Activated CD8-positive, alpha-beta memory T cell treated with anti-CD3 and anti-CD28 coated beads for 1 hour (primary cell): Measurements from ENCODE around the gene PER2.

Experiments
- DNase-seq, 2 donors: peaks; one replicate each; pipeline ENCODE4 v3.0.0-alpha.2; 2020; ENCODE audit warnings: low read depth in 1 of 2; ENCODE audit errors: extremely low read depth in 1 of 2

Gene PER2

DNA sequence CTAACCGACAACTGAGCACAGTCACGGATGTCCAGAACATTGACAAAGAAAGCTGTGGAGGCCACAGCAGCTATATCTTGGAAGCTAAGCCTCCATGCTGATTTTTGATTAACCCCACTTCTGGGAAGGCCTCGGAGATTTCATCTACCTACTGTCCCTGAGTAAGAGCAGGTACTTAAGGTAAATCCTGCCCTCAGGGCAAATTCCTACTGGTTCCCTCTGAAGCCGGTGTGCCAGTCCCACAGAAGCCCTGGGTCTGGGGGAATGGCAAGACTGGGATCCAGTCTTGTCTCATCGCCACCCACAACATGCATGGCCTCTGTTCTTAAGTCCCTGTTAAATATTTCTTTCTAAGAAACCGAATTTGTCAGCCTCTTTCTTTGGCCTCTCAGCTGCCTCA lies 18.7 kb downstream of the PER2 start:
- DNase-seq: no peak

- no peak for DNase-seq
These were observed 20.3 kb downstream of the PER2 start for GRCh38 chr2:238267884-238268680.

DNA sequence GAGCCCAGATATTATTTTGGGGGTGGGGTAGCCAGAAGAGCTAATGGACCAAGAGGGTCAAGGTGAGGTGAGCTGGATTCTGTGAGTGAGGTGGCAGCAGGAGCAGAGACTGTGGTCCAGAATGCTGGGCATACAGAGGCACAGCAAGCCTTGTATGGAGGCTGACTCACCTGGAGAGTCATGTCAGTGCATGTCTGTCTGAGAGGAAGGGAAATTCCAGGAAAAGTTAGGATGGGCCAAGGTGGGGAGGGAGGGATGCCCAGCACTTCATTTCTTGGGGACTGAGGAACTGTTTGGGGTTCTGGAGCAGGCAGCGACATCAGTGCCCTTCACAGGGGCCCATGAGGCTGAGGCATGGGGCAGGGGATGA lies 21.1 kb downstream of the PER2 start:
- no peak for DNase-seq

- DNase-seq: no peak
These were observed 22.8 kb downstream of the PER2 start for GRCh38 chr2:238265605-238266004.

DNA sequence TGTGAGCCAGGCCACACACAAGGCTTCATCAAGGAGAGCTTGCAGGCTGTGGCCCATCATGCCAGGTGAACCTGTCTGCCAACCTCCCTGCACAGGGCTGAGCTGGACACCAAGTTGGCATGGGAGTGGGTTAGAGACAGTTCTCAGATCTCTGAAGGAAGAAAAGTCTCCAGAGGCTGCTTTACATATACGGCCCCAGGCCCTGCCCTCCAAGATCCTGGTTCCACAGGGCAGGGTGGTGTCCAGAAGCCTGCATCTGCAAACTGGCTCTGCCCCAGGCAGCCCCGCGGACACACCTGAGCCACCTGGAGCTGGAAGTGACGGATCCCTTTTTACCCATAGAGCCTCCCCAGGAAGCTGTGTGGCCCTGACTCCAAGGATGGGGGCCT lies 24.3 kb downstream of the PER2 start:
- no peak for DNase-seq

DNA sequence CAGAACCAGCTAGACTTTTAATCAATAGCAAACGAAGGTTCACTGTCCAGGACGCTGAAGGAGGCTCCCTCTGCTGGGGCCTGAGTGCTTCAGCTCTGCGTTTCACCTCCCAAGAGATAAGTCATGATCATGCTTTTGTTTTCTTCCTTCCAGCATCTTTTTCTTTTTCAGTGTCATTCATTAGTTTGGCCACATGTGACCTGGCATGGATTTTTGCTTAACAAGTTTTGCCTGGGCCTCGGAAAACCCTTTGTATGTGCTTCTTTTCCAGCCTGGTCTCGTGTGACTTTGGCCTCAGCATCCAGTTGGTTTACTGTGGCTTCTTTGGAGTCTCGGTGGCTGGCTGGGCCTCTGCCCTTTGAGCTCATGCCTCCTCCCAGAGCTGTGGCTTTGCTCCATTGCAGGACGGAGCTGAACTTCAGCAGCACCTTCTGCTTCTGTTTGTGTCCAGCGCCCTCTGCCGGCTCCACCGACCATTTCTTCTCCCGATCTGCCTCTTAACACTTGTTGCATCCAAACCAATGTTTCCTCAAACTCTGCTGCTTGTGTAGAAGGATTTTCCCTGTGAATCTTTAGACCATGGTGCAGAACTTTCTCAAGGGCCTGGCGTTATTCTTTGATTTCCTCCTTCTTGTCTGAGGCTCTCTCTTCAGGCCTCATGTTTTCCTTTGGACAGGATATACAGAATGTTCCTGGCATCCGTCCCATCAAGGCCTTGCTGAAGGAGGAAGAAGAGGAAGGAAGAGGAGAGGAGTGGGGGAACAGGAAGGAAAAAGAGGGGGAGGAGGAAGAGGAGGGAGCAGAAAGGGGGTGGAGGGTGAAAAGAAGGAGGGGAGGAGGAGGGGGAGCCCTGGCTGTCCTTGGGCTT lies 25.0 kb downstream of the PER2 start:
- DNase-seq: peak in 1 of 2 donors; percentile 52

- no peak for DNase-seq
These were observed 25.8 kb downstream of the PER2 start for GRCh38 chr2:238262496-238263122.

DNA sequence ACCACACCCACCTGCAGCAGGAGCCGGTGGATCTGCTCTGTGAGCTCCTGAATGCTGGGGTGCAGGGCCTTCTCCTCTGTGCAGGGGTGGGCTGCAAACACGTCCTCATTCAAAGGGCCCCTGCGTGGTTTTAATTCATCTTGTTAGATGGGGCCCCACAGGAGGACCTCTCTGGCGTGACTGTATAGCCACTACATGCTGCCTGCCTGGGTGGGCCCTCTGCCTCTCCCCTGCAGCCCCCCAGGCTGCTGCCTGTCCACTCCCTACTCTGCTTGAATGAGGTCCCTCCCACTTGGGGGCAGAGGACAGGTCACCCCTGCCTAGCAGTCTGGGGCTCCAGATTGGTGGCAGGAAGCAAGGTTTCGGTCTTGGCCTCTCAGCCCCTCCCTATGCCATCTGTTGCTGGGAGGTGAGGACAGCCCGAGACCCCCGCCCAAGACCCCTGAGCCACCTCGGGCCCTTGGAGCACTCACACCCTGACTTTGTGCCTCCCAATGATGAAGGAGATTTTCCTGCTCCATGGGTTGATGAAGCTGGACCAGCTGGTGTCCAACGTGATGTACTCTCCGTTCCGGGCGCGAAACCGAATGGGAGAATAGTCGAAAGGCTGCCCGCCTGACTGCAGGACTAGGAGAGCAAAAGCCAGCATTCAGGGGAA lies 26.6 kb downstream of the PER2 start:
- DNase-seq: no peak

DNA sequence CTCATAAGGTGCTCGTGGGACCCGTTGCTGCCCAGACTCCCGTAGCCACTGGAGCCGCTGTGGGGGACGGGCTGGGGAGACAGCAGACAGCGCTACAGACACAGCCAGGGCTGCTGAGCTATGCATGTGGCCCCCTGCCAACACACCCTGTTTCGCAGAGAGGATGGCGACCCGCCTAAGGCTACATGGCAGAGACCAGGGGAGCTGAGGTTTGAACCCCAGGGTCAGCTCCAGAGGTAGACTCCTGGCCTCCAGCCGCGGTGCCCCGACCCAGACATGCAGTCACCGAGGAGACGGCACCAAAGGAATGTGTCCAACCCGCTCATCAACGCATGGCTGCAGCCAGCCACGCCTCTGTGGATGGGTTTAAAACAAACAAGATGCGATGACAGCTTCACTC lies 27.5 kb downstream of the PER2 start:
- no peak for DNase-seq

DNA sequence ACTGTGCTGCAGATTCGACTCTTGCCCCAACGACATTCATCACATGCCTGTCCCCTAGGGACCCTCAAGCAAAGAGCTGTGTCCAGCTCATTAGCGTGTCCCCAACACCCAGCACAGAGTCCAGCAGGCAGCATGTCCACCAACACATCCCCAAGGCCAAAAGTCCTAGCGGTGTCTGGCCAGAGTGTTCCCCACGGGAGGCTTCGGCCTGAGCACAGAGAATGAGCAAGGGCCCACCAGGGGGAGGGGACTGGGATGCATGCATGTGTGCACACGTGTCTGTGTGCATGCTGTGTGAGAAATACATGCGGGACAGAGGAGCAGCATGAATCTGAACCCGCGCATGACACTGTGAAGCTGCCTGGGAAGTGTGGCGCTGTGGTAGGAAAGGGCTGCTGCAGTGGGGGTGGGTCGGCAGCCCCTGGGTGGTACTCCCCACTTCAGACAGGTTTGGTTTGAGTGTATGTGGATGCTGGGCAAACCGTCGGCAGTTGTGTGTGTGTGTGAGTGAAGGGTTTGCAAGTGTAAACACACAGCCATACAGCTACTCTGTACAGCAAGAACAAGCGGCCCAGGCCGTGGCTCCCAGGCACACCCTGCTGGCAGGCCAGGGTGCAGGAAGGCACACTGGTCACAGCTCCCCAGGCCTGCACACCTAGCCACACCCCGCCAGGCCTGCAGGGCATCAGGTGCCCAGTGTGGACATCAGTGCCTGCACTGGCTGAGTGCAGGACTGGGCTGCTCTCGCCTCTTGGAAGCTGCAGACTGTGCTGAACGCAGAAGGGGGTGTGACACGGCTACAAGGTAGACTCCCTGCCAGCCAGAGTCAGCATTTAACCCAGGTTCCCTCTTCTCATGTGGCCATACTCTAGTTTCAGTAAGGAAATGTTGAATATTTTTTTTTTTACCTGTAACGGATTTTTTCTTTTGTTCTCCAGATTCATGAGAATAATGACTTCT lies 29.1 kb downstream of the PER2 start:
- DNase-seq: no peak

GRCh38 chr2:238257786-238258700 lies 30.4 kb downstream of the PER2 start:
- no peak for DNase-seq

DNA sequence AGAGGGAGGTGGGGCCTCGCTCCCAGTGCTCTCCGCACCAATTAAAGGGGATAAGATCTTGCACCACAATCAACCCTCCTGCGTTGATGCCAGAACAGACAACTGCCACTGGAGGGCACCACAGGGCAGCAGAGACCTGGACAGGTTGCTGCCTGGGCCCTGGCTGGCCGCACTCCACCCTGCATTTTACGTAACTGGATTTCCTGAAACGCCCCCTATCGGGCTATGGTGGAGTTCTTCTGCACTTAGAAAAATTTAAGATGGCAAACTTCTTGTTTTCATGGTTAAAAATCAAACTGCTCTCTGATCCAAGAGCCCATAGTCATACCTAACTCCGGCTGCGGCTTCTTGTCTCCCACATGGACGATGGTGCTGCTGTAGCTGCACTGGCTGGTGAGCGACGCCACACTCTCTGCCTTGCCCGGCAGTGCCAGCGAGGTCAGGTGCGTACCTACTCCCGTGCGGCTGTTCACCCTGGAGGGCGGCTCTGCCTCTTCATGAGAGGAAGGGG lies 31.8 kb downstream of the PER2 start:
- DNase-seq: peak; percentile 42

DNA sequence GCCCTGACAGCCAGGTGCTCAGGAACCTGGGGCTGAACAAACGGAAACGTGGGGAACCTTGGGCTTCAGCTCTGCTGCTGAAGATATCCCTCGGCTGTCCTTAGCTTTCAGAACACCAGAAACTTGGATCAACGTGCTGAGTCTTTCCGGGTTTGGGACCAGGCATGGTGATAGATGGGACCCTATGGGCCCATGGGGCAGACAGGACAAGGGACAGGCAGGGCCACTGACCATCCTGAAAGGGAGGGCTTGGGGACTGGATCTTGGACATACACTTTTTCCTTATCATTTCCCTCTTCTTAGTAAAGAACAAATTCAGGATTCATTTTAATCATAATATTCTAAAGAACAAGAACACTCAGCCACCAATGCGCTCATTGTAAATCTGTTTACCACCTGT lies 32.3 kb downstream of the PER2 start:
- no peak for DNase-seq

DNA sequence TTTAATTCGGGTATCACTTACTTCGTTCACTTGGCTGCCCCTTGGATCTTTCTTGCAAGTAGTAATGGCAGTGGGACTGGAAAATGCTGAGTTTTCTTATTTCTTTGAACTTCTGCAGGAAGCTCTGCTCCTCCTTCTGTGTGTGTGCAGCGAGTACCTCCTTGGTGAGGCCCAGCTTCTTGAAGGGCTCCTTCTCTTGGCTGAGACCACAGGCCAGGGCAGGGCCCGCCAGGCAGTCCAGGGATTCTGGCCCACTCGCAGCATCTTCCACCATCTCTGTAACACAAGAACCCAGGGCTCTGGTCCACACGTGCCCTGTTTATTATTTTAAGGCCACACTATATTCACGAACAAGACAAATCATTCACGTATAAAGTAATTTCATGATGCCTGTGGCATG lies 32.8 kb downstream of the PER2 start:
- no peak for DNase-seq

GRCh38 chr2:238255151-238255551 lies 33.3 kb downstream of the PER2 start:
- no peak for DNase-seq

- no peak for DNase-seq
These were observed 34.2 kb downstream of the PER2 start for GRCh38 chr2:238254095-238254723.

DNA sequence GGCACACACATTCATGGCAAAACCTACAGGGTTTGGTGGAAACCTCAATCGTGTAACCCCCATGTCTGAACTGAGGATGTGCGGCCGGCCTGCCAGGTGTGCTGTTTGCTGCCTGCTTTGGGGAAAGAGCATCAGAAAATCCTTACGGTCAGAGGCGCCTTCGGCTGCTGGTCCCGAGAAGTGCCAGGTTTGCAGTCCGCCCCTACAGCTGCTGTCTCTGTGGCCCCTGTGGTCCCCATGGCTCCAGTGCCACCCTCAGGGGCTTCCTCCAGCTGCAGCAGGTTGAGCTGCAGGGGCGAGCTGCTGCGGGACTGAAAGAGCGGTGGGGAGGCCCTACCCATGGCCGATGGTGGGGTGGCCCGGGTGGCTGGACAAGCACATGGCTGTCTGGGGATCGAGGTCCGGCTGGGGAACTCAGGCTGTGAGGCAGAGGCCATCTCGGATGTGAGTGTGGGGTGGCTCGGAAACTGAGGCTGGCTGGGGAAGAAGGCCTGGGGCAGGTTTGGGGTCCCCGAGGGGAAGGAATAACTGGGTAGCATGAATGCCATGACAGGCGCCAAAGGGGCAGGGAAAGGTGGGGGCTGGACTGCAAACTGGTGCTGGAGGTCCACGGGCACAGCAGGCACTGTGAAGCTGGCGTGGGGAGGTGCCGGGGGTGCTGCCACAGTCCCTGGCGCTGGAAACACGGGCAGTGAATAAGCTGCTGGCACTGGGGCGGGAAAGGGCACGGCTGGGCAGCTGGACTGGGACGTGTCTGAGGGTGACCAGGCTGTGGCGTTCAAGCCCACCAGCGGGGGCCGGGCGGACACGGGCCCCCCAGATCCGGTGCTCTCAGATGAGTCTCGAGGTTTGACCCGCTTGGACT lies 35.4 kb downstream of the PER2 start:
- no peak for DNase-seq
